ENCODE measurements around the gene PKNOX2. TPM values are rescaled to one million over a fixed set of nuclear protein-coding genes. Genes with fewer than 3 reads are reported as not detected.

PKNOX2 gene
- total and polyA plus RNA-seq, 2 of the 4 experiments (the other 2 are of a cell fraction), result 0.72 to 2.3 TPM

GRCh38 chr11:125326126-125326525 lies 161.6 kb downstream of the PKNOX2 start:
- TF ChIP-seq FOS (IDR thresholded peaks at IDR 0.05; ENCODE audit: low read depth, low read length) (no peak), BHLHE40 (IDR thresholded peaks at IDR 0.05; ENCODE audit: low read depth, low read length) (no peak)
- no peaks in the 10 kb centered on the region for H3K79me1 ChIP-seq (ENCODE audit: low read depth in 1 of 2, low read length in 2 of 2)
- intact Hi-C loops (cut with micrococcal nuclease), result no loop called here
- no peak overlapping the region for H2AK5ac ChIP-seq (ENCODE audit: low read depth, low read length)
- dilution Hi-C loops (cut with HindIII; ENCODE audit: low sequenced_read_pairs, unreplicated experiment), result no loop called here
- no peaks in the 10 kb centered on the region for H3K9me3 ChIP-seq (ENCODE audit: control insufficient read depth, insufficient read depth, low read length)
- no peak overlapping the region for H3K27ac ChIP-seq (ENCODE audit: insufficient read depth, low read length)
- H2BK20ac ChIP-seq (ENCODE audit: low read depth, low read length), result no peak overlapping the region
- no peak overlapping the region for H2BK120ac ChIP-seq (ENCODE audit: low read depth, low read length)
- no peak overlapping the region for H3K14ac ChIP-seq (replicated peaks; ENCODE audit: low read depth, low read length)
- no peak overlapping the region for H3K4ac ChIP-seq (ENCODE audit: low read depth, low read length)
- no peak overlapping the region for H3K18ac ChIP-seq (ENCODE audit: low read depth, low read length)
- POLR2A ChIA-PET (ENCODE audit: unreplicated experiment), result no interaction called here
- H3K4me3 ChIP-seq (ENCODE audit: insufficient read depth, low read depth, low read length), result no peak overlapping the region
- H3K27me3 ChIP-seq (ENCODE audit: control insufficient read depth, insufficient read depth, low read length), result peaks cover 31% of the 10 kb centered on the region
- no peak overlapping the region for H4K5ac ChIP-seq (ENCODE audit: low read depth, low read length)
- no peak overlapping the region for H3K9ac ChIP-seq (ENCODE audit: low read depth, low read length)
- ATAC-seq (ENCODE audit: low read depth) (no peak), DNase-seq (no peak)
- H2AFZ ChIP-seq (replicated peaks; ENCODE audit: low read length, poor library complexity), result no peak overlapping the region
- no peak overlapping the region for H3K23ac ChIP-seq (ENCODE audit: low read depth, low read length)
- H4K91ac ChIP-seq (ENCODE audit: insufficient read depth, low read depth, low read length), result no peak overlapping the region
- no peak overlapping the region for H2BK5ac ChIP-seq (ENCODE audit: low read depth, low read length, poor library complexity, severe bottlenecking)
- no peak overlapping the region for H4K8ac ChIP-seq (ENCODE audit: low read depth in 2 of 2, low read length in 2 of 2)
- CTCF ChIA-PET, result interaction anchor here (1.1 to 1.7 kb wide), 2 partner anchors 20 to 24 kb away, joined by 4 to 5 read pairs; no protein-coding TSS in a partner anchor
- in situ Hi-C loops (cut with MboI; ENCODE audit: low sequenced_read_pairs), result no loop called here
- no peak overlapping the region for H2BK15ac ChIP-seq (ENCODE audit: low read depth, low read length)
- H2AK9ac ChIP-seq (replicated peaks; ENCODE audit: low read depth, low read length, poor library complexity), result no peak overlapping the region
- H3K9me1 ChIP-seq (ENCODE audit: insufficient read depth, low read length), result no peaks in the 10 kb centered on the region; the same call in 1 of the 2 replicates
- H3K4me1 ChIP-seq (ENCODE audit: control insufficient read depth, insufficient read depth, low read length), result no peaks in the 10 kb centered on the region
- H3K36me3 ChIP-seq (ENCODE audit: control insufficient read depth, insufficient read depth, low read length), result no peaks in the 10 kb centered on the region
- H4K20me1 ChIP-seq (ENCODE audit: insufficient read depth, low read length), result no peaks in the 10 kb centered on the region
- no TSS peak for BruUV-seq (replicated peaks)
- no peak overlapping the region for H3K56ac ChIP-seq (ENCODE audit: extremely low read depth, insufficient read depth, low read length)
- no peak overlapping the region for H3K4me2 ChIP-seq (ENCODE audit: low read depth, low read length)
- 100% methylated on average over 1 of the region's 4 CpGs; no CpG with 5 or more reads in 1 of the 2 experiments for WGBS, 2 experiments (ENCODE audit: extremely low coverage in 2 of 2, insufficient read length in 1 of 2)

Measured in IMR-90 (cell line).